Thoracic aorta (tissue), 2 donors: ENCODE results near the gene MED23. TPM values are rescaled to one million over a fixed set of nuclear protein-coding genes. Genes with fewer than 3 reads are reported as not detected.
A peak's percentile ranks its signal among the peaks of the same experiment; 100 is the strongest.

Experiments
- ATAC-seq: fragments of 150-250 bp; one replicate; pipeline ENCODE4 v1.8.0; 2017; ENCODE audit warnings: low read depth; ENCODE audit not compliant: insufficient number of reproducible peaks, low FRiP score
- DNase-seq: peaks from one replicate; pipeline ENCODE4 v3.0.0-alpha.2; 2020; ENCODE audit warnings: low spot score
- H3K27ac ChIP-seq, 2 donors: fragments of 200-600 bp; sonication (generic); 1 replicate in 1 of 2; 2 replicates in 1 of 2; pipeline ENCODE4 v1.5.1; 2016; ENCODE audit warnings: mild to moderate bottlenecking in 2 of 2, moderate library complexity in 2 of 2
- H3K27me3 ChIP-seq: fragments of 200-600 bp; sonication (generic); replicated peaks from 2 replicates; pipeline ENCODE4 v1.6.0; 2016; ENCODE audit warnings: mild to moderate bottlenecking; ENCODE audit not compliant: insufficient read depth
- H3K36me3 ChIP-seq: fragments of 200-600 bp; sonication (generic); one replicate; pipeline ENCODE4 v1.5.1; 2016
- H3K4me1 ChIP-seq, 2 donors: fragments of 200-600 bp; sonication (generic); 1 replicate in 1 of 2; 2 replicates in 1 of 2; pipeline versions ENCODE4 v1.5.1 to v1.6.0; 2016; ENCODE audit warnings: low read depth in 2 of 2, mild to moderate bottlenecking in 1 of 2; ENCODE audit not compliant: control insufficient read depth in 1 of 2
- H3K4me3 ChIP-seq: fragments of 200-600 bp; sonication (generic); 2 replicates; pipeline ENCODE4 v1.5.1; 2016; ENCODE audit warnings: mild to moderate bottlenecking
- H3K9me3 ChIP-seq: fragments of 200-600 bp; sonication (generic); 2 replicates; pipeline ENCODE4 v1.5.1; 2016
- total RNA-seq, 2 donors: library from RNA; depleted of rRNA; stranded (reverse); fragments of >200 nt; gene quantifications; one replicate each; pipeline versions ENCODE4 v1.1.0 to v1.2.3, GENCODE V29; 2016
- TF ChIP-seq, protein P1 (sequence below): fragments of 200-600 bp; sonication (generic); IDR thresholded peaks from one replicate; pipeline ENCODE4 v1.5.1; 2019; ENCODE audit warnings: antibody characterized with exemption

The MED23 gene
- total RNA-seq, 2 donors from 2014 or later, result 24.0 to 62.4 TPM

DNA sequence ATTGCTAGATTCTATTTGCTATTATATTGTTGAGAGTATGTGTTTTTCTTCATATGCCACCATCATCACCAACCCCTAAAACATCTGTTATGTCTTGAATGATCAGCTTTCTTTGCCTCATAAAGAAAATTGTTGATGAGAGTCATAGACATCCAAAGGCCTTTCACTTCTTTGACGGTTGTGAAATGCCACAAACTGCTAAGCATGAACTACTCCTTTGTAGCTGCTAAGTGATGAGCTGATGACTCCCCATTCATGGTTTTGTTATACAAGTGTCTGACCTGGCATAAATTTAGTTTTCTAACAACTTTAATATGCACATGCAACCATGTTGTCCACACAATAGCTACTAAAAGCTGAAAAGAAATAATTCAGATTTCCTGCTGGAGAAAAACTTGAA is 684 bp upstream of the MED23 start:
- Histone ChIP-seq H3K27me3 (no peaks in the 10 kb centered on the region), H3K27ac (peak overlapping the region; percentile 64 to 70), H3K36me3 (peaks cover 6% of the 10 kb centered on the region), H3K4me1 (peaks cover 12 to 35% of the 10 kb centered on the region in 2 donors), H3K9me3 (no peaks in the 10 kb centered on the region), H3K4me3 (peak overlapping the region; percentile 89)
- DNase-seq (no peak), ATAC-seq (no peak)
- TF ChIP-seq, protein P1, sequence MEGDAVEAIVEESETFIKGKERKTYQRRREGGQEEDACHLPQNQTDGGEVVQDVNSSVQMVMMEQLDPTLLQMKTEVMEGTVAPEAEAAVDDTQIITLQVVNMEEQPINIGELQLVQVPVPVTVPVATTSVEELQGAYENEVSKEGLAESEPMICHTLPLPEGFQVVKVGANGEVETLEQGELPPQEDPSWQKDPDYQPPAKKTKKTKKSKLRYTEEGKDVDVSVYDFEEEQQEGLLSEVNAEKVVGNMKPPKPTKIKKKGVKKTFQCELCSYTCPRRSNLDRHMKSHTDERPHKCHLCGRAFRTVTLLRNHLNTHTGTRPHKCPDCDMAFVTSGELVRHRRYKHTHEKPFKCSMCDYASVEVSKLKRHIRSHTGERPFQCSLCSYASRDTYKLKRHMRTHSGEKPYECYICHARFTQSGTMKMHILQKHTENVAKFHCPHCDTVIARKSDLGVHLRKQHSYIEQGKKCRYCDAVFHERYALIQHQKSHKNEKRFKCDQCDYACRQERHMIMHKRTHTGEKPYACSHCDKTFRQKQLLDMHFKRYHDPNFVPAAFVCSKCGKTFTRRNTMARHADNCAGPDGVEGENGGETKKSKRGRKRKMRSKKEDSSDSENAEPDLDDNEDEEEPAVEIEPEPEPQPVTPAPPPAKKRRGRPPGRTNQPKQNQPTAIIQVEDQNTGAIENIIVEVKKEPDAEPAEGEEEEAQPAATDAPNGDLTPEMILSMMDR, result no peak

DNA sequence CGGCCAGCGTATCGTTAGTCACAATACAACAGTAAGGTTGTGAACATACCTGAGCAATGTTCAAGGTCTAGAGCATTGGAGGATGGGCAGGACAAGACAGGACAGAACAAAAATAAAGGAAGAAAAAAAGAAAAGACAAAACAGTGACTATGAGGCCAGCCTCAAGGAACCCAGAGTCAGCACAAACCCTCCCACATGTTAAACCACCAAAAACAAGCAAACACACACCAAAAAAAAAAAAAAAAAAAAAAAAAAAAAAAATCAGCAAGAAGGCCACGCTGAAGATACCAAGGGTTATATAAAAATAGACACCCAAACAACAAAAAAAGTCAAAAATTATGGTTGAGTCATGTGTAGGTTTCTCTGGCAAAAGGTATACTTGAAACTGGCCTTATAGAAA is 12.8 kb downstream of the MED23 start:
- no peak for ATAC-seq

DNA sequence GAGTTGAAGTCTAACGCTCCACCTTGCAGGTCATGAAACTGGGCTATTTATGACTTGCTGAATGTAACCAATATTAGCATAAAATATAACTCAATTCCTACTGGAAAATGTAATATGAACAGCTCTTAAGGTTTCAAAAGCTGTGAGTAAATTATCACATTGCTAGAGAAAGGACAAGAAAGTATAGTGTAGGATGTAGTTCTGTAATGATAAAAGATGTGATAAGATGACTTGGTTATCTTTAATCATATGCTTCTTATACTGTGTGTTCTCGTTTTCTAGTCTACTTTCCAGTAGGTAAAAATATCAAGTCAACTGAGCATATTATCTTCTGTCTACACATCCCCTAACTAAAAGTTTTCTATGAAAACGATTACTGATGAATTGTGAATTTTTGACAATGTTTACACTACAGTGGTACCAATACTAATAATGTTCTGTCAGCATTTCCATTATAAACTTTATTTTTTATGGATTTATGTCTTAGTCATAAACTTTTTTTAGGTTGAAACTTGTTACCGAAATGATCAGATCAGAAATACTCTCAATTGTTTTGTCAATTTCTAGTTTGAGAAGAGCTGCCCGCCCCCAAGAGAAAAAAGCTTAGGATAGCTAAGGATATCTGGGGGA is 14.6 kb downstream of the MED23 start:
- DNase-seq (no peak), ATAC-seq (no peak)
- Histone ChIP-seq H3K27me3 (no peaks in the 10 kb centered on the region), H3K36me3 (peaks cover 32% of the 10 kb centered on the region), H3K27ac (no peak overlapping the region), H3K4me3 (no peak overlapping the region), H3K9me3 (no peaks in the 10 kb centered on the region), H3K4me1 (no peaks in the 10 kb centered on the region)
- TF ChIP-seq, protein P1, result no peak

More for the DNA sequence above, 12.8 kb downstream of the MED23 start:
- no peak overlapping the region for H3K4me3 ChIP-seq
- H3K36me3 ChIP-seq, result peaks cover 43% of the 10 kb centered on the region
- H3K27me3 ChIP-seq, result no peaks in the 10 kb centered on the region
- TF ChIP-seq, protein P1, result no peak
- H3K9me3 ChIP-seq, result no peaks in the 10 kb centered on the region
- DNase-seq, result no peak
- no peak overlapping the region for H3K27ac ChIP-seq
- no peaks in the 10 kb centered on the region for H3K4me1 ChIP-seq

DNA sequence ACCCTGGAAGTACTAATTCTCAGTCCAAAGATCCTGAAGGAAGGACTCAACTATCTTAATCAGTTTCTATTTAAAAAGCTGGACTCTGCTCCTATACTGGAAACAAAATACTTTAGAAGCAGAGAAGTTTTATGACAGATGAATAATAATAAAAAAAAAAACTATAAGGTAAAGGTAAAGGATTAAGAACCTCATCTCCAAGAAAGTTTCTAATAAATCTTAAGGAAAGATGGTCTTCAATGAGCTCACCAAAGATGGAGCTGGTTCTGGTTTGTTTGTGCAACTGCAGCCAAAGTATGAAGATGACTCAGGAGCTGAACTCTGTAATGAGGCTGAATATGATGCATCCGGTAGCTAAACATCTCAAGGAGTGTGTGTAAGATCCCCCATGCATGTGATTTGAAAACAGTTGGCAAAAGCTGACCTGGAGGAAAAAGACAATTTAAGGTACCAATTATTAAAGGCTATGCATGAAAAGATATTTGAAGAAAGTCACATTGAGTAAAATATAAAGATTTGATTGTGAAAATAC is 25.2 kb downstream of the MED23 start:
- H3K9me3 ChIP-seq, result no peaks in the 10 kb centered on the region
- TF ChIP-seq, protein P1, result no peak
- ATAC-seq, result no peak
- no peak overlapping the region for H3K27ac ChIP-seq
- no peak for DNase-seq
- peaks cover 55% of the 10 kb centered on the region for H3K36me3 ChIP-seq
- no peaks in the 10 kb centered on the region for H3K4me1 ChIP-seq
- no peak overlapping the region for H3K4me3 ChIP-seq
- H3K27me3 ChIP-seq, result no peaks in the 10 kb centered on the region

DNA sequence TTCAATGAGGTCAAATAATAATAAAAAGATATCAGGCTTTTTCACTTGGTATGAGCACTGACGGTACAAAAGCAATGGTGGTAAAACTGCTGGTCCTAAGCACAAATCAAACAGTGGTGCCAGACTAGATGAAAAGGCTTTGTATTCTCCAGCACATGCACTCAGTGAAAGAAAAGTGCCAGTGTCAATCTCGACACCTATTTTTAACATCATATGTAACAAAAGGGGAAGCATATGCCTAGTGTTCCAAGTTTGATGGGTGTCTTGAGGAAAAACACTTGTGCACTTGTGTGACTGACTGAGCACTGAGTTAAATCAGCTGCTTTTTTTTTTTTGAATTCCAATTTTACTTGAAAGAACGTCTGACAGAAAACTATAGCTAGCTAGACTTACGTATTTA is 27.3 kb downstream of the MED23 start:
- H3K27ac ChIP-seq, result no peak overlapping the region
- TF ChIP-seq, protein P1, result no peak
- H3K27me3 ChIP-seq, result no peaks in the 10 kb centered on the region
- ATAC-seq (no peak), DNase-seq (no peak)
- no peak overlapping the region for H3K4me3 ChIP-seq
- no peaks in the 10 kb centered on the region for H3K9me3 ChIP-seq
- peaks cover 57% of the 10 kb centered on the region for H3K36me3 ChIP-seq
- no peaks in the 10 kb centered on the region for H3K4me1 ChIP-seq
